Astrocyte (in vitro differentiated cells and primary cell): ENCODE measurements around the gene EDIL3.

Source experiments
- EZH2 ChIP-seq: IDR thresholded peaks from 2 replicates; pipeline ENCODE4 v1.6.1; 2012; ENCODE audit warnings: mild to moderate bottlenecking, low read length, inconsistent platforms; ENCODE audit not compliant: insufficient read depth
- TF ChIP-seq, protein P1 (sequence below): IDR thresholded peaks from 2 replicates; pipeline ENCODE4 v1.5.1; 2011; ENCODE audit warnings: low read depth, mild to moderate bottlenecking, inconsistent platforms, low read length, moderate library complexity; ENCODE audit not compliant: insufficient read depth

DNA sequence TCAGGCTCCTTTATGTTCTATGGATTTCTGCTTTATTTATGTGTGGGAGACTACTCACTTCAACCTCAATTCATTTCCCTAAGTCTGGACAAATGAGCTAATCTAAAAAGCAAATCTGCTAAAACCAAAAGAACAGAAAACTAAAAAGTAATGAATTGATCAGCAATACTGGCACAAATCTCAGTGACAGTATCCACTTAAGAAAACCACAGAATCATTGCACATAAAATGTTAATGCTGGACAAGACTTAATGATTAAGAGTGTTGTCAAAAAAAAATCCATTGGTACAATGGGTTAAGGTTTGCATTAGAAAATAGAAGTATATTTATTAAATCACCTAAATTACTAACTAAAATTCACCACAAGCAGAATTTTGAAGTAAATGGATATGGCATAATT lies 147.6 kb downstream of the EDIL3 start:
- TF ChIP-seq, protein P1, sequence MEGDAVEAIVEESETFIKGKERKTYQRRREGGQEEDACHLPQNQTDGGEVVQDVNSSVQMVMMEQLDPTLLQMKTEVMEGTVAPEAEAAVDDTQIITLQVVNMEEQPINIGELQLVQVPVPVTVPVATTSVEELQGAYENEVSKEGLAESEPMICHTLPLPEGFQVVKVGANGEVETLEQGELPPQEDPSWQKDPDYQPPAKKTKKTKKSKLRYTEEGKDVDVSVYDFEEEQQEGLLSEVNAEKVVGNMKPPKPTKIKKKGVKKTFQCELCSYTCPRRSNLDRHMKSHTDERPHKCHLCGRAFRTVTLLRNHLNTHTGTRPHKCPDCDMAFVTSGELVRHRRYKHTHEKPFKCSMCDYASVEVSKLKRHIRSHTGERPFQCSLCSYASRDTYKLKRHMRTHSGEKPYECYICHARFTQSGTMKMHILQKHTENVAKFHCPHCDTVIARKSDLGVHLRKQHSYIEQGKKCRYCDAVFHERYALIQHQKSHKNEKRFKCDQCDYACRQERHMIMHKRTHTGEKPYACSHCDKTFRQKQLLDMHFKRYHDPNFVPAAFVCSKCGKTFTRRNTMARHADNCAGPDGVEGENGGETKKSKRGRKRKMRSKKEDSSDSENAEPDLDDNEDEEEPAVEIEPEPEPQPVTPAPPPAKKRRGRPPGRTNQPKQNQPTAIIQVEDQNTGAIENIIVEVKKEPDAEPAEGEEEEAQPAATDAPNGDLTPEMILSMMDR, result no peak
- no peak for TF ChIP-seq EZH2
